GM18870 (cell line): ENCODE data around the gene SLC66A2.
"Not testable (repeated sequence)": the region's sequence is repeated elsewhere in the genome, so short reads cannot be mapped to it uniquely, and the experiment has no call there.

Experiments used
- ATAC-seq: cut with Tn5 transposase; IDR thresholded peaks from one replicate; pipeline ENCODE4 v1.9.1; 2021; ENCODE audit warnings: moderate library complexity; ENCODE audit not compliant: unreplicated experiment

The SLC66A2 gene

GRCh38 chr18:79883461-79884293 is 67.8 kb downstream of the SLC66A2 start:
- no peak for ATAC-seq

DNA sequence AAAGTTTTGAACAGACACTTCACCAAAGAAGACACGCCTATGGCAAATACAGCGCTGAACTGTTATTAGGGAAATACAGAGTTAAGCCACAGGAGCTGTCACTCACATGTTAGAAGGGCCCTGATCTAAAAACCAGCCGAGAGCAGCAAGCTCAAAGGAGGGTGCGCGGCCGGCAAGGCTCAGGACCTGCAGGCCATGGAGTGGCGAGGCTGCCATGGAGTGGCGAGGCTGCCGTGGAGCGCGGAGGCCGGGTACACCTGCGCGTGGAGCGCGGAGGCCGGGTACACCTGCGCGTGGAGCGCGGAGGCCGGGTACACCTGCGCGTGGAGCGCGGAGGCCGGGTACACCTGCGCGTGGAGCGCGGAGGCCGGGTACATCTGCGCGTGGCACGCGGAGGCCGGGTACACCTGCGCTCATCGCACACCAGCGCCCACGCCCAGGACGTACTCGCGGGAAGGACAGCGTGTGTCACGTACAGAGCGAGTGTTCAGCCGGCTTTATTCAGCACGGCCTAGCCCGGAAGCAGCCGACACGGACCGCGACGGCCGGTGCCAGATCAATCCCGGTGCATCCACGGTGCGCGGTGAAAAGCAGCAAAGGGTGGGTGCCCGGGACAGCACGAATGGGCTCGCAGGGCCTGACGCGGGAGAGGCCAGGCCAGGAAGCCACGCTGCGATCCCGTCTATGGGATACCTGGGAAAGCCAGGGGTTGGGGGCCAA is 68.8 kb downstream of the SLC66A2 start:
- no peak for ATAC-seq

DNA sequence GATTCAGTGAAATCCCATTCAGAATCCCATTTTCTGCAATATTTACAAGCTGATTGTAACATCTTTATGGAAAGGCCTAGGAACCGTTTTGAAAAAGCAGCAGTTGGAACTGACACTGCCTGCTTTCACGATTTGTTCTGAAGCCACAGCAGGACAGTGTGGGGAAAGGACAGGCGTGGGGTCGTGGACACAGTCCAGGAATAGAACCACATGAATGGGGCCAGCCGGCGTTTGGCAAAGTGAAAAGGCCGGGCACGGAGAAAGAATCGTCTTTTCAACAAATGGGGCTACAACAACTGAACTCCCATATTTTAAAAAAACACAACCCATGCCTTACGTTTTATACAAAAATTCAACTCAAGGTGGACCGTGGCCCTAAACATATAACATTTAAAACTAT is 69.8 kb downstream of the SLC66A2 start:
- no peak for ATAC-seq

- no peak for ATAC-seq
Observed at GRCh38 chr18:79879566-79879965, 71.9 kb downstream of the SLC66A2 start.

DNA sequence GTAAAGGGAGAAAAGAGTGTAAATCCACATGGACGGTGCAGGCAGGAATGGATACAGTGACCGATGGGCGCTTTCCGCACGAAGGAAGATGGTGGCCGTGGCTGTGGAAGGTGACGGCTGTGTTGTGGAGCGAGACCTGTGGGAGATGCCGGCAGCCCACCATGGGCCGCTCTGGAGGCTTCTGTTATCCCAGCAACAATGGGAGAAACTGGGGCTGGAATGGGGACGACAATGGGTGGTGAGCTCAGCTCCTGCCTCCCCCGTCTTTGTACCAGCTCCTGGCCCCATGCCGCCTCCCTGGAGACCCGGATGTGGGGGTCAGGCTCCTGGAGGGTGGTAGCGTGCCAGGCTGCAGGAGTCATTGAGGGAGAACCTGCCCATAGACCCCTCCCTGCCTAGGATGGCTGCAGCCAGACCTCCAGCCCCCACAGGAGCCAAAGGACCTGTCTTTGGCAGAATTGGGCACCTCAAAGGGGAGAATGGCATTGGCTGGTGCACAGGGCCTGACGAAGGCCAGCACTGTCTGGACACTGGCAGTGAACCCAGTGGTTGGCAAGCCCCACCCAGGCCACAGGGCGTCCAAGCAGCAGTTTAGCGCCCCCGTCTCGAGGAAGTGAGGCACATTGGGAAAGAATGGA is 72.6 kb downstream of the SLC66A2 start:
- no peak for ATAC-seq

DNA sequence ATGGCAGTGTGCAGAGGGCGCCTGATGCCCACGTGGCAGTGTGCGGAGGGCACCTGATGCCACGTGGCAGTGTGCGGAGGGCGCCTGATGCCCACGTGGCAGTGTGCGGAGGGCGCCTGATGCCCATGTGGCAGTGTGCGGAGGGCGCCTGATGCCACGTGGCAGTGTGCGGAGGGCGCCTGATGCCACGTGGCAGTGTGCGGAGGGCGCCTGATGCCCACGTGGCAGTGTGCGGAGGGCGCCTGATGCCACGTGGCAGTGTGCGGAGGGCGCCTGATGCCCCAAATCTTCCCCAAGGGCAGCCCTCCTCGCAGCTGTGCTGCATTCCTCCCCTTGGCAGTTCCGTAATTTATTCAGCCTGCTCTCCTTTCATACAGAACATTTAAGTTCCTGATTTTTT is 73.2 kb downstream of the SLC66A2 start:
- ATAC-seq, result not testable (repeated sequence)

DNA sequence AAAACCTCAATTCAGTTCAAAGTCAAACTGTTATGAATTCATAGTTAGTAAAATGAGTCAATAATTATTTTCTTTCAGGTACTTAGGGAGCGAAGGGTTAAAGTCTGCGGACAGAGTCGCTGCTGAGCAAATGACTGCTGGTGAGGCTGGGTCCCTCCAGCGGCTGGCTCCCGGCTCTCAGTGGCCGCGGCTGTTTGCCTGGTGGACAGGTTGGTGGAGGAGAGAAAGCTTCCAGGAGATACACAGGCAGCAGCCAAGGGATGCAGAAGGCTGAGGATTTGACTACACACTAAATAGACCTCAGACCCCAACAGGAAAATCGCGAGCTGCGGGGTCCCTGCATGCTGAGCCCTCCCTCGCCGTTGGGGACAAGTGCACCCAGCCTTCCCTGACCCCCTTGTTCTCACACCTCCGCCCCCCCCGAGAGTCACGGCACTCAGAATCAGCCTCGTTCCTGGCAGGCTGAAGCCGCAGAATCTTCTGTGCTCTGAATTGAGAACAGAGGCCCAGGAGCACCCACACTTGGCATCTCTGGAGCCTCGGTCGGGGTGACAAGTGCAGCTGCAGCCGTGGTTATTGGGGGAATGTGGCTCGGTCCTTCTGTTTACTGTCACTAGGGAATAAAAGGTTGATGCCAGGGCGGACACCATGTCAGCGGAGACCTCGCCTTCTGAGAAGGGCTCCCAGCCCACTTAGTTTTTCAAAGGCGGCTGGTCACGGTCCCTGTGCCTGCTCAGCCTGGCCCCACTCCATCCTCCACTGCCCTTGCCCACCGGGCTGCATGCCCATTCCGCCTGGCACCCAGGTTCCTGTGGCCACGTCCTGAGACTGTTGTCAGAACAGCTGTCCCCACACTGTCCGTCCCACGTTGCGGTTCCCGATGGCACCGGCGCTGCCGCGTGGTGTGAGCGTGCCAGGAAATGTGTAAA is 74.0 kb downstream of the SLC66A2 start:
- no peak for ATAC-seq

- ATAC-seq, result no peak
Observed at GRCh38 chr18:79876497-79876896, 75.0 kb downstream of the SLC66A2 start.

DNA sequence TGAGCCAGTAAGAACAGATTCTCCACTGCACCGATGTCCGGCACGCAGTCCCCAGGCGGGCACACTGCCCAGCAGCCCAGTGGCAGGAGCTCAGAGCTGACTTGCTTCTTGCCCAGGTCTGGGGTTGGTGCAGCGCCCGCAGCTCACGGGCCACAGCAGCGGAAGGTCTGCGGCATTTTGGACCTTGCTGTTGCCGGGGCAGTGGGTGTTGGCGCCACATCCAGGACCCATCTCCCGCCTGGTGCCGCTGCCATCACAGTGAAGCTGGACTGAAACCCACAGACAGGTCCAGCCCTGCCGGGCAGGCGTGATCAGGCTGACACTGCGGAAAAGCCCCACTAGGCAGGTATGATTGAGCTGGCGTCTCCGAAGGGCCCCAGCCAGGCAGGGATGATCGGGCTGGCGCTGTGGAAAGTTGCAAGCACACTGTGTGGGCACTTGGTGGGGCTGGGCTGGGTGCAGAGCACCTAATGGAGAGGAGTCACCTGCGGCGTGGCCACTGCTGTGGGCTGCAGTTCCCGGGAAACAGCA is 75.5 kb downstream of the SLC66A2 start:
- no peak for ATAC-seq

DNA sequence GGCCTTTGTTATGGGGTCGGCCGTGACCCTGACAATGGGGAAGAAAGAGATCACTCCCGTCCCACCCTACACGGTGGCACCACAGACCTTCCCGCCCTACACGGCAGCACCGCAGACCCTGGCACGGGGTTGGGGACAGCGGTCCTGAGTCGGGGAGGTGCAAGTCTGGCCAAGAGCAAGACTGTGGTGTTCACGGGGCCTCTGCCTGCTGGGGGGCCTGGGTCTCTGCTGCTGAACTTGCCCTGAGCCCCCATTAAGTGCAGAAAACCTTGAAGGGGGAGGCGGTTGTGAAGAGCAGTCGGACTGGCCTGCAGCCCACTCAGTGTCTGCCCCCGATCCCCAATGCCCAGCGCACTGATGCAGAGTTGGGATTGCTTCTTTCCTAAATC is 75.9 kb downstream of the SLC66A2 start:
- ATAC-seq, result no peak

- no peak for ATAC-seq
Observed at GRCh38 chr18:79874553-79875530, 76.6 kb downstream of the SLC66A2 start.

- ATAC-seq, result no peak
Observed at GRCh38 chr18:79873449-79874110, 77.9 kb downstream of the SLC66A2 start.

GRCh38 chr18:79872527-79873444 is 78.7 kb downstream of the SLC66A2 start:
- ATAC-seq, result no peak

DNA sequence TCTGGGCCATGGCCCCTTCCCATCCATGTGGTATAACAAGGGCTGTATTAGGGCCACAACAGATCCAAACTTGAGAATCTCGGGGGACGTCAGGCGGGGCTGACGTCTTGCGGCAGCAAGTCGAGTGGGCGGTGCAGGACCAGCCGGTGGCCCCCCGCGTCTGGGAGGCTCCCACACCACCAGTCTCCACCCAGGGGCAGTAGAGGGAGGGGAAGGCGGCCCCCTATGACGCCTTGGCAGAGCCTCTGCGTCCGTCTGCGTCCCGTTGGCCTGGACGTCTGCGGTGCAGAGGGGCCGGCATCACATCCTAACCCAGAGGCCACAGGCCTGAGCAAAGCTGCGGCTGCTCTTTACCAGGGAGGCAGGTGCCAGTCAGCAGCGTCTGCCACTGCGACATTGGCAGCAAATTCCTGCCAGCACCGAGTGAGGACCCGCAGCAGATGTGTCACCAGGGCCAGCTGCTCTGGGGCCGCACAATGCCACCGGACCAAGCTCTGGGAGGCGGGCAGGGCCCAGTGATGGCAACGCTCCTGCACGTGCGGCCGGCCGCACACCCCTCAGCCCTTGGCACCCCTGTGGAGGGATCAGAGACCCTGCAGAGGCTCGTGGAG is 79.9 kb downstream of the SLC66A2 start:
- no peak for ATAC-seq

GRCh38 chr18:79871026-79871390 is 80.4 kb downstream of the SLC66A2 start:
- ATAC-seq, result no peak

- ATAC-seq, result no peak
Observed at GRCh38 chr18:79870301-79871025, 81.0 kb downstream of the SLC66A2 start.
